Left kidney (tissue), 8 donors: ENCODE results near the gene PHC3. TPM values are rescaled to one million over a fixed set of nuclear protein-coding genes. Genes with fewer than 3 reads are reported as not detected.
"Not testable (repeated sequence)": the region's sequence is repeated elsewhere in the genome, so short reads cannot be mapped to it uniquely, and the experiment has no call there.

Experiments used
- DNase-seq: peaks from one replicate; pipeline ENCODE4 v3.0.0-alpha.2; 2013
- long read RNA-seq, 8 donors: transcript quantifications; one replicate each; lab custom pipeline, GENCODE V29; 2026
- polyA plus RNA-seq: library from polyadenylated mRNA; unstranded; fragments of 120-200 nt; gene quantifications from one replicate; pipeline ENCODE4 v1.2.1, GENCODE V29; 2013; ENCODE audit not compliant: insufficient read length

Gene PHC3, protein sequence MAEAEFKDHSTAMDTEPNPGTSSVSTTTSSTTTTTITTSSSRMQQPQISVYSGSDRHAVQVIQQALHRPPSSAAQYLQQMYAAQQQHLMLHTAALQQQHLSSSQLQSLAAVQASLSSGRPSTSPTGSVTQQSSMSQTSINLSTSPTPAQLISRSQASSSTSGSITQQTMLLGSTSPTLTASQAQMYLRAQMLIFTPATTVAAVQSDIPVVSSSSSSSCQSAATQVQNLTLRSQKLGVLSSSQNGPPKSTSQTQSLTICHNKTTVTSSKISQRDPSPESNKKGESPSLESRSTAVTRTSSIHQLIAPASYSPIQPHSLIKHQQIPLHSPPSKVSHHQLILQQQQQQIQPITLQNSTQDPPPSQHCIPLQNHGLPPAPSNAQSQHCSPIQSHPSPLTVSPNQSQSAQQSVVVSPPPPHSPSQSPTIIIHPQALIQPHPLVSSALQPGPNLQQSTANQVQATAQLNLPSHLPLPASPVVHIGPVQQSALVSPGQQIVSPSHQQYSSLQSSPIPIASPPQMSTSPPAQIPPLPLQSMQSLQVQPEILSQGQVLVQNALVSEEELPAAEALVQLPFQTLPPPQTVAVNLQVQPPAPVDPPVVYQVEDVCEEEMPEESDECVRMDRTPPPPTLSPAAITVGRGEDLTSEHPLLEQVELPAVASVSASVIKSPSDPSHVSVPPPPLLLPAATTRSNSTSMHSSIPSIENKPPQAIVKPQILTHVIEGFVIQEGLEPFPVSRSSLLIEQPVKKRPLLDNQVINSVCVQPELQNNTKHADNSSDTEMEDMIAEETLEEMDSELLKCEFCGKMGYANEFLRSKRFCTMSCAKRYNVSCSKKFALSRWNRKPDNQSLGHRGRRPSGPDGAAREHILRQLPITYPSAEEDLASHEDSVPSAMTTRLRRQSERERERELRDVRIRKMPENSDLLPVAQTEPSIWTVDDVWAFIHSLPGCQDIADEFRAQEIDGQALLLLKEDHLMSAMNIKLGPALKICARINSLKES
- polyA plus RNA-seq, result 35.6 TPM
- long read RNA-seq, donor 1, transcript PHC3-216 (2 exons, 420 nt), result major isoform, 5 of 6 reads
- long read RNA-seq, donor 1, partial matches to known transcripts, result 0 of 6 reads
- long read RNA-seq, donor 1, other reads (novel, unspliced or antisense), result 0 of 6 reads
- long read RNA-seq, donor 2, partial matches to known transcripts, result 6 of 9 reads
- long read RNA-seq, donor 2, other reads (novel, unspliced or antisense), result 0 of 9 reads
- long read RNA-seq, donor 3, partial matches to known transcripts, result 6 of 7 reads
- long read RNA-seq, donor 3, other reads (novel, unspliced or antisense), result 0 of 7 reads
- long read RNA-seq, donor 4, result 0 reads
- long read RNA-seq, donor 5, partial matches to known transcripts, result 6 of 9 reads
- long read RNA-seq, donor 5, other reads (novel, unspliced or antisense), result 0 of 9 reads
- long read RNA-seq, donor 6, partial matches to known transcripts, result 0 of 1 reads
- long read RNA-seq, donor 6, other reads (novel, unspliced or antisense), result 0 of 1 reads
- long read RNA-seq, donor 7, full-length matches to known transcripts, result 4 of 10 reads
- long read RNA-seq, donor 7, partial matches to known transcripts, result 6 of 10 reads
- long read RNA-seq, donor 7, other reads (novel, unspliced or antisense), result 0 of 10 reads
- long read RNA-seq, donor 8, full-length matches to known transcripts, result 3 of 3 reads
- long read RNA-seq, donor 8, partial matches to known transcripts, result 0 of 3 reads
- long read RNA-seq, donor 8, other reads (novel, unspliced or antisense), result 0 of 3 reads

DNA sequence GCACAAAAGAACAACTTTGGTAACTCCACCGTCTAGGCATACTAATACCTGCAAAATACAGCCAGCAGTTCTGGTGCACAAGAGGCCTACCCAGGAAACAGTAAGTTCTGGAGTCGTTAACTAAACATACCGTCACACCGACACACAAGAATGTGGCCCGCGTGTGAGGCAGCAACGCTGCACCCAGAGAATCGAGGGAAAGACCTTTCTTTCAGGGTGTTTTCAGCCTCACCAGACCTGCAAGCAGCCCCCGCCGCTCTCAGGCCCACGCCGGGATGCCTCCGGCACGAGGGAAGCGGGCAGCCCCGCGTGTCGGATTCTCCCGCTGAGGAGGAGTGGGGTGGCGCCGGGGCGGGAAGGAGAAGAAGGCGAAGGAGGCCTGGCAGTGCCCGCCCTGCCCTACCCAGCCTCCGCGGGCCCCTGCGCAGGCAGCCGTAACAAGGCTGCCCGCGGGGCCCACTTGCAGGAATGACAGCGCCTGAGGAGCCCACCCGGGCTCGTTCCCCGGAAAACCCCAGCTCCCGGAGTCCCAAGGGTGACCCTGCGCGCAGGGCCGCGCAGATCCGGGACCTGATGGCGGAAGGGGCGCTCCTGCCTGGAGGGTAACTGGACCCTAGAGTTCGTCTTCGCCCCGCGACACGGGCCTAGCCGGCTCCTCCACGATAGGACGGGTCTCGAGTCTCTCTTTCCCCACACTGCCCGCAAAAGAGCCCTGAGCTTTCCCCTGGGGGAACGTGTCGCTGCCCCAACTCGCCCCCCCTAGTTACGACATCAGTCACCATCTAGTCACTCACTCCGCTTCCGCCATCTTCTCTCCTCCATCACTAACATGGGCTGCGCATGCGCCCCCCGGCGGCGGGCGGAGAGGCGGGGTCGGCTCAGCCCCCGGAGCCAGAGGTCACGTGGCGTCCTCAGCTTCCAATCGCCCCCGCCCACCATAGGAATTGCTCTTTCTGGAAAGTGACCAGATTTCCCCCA lies at the start of gene PHC3:
Gene PHC3 (minus strand): TSS at position 826 of the 978 bp plus-strand sequence. CDS start 18 bp downstream, at position 808.
- peak; percentile 93 for DNase-seq

DNA sequence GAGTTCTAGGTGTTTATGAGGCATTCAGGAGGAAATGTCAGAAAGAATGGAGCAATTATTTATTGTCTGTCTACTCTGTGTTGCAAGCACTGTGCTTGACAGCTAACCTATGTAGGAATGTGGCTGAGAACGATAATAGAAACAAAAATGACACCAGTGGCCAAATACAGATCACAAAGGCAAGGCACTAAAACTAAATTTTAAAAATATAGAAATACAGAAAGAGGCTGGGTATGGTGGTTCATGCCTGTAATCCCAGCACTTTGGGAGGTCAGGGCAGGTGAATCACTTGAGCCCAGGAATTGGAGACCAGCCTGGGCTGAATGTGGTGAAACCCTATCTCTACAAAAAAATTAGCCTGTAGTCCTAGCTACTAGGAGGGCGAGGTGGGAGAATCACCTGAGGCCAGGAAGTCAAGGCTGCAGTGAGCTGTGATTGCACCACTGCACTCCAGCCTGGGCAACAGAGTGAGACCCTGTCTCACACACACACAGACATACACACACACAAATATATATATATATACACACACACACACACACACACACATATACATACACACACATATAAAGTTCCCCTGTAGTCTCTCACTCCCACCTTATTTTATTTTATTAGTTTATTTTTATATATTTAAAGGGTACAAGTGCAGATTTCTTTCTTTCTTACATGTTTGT lies 46.7 kb upstream of the PHC3 start:
- DNase-seq, result no peak

DNA sequence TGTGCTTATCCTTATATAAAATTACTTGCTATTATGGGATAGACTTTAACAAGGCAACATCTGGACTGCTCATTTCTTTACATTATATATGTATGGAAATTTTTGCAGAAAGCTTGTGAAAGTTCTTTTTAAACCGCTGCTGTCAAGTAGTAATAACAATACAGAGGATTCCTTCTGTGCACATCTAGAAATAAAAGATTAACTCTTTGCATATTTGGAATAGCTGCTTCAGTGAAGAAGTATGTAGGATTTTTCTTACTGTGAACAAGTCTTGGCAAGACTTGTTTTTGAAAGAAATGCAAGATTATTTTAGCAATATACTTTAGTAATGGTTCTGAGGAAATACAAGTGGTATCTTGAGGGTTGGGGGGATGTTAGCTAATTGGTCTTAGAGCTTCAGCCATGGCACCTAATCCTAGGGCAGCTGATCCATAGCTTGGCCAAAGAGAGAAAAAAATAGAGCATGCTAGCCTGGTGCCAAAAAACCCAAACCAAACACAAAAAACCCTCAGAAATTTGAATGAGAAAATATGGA lies 45.0 kb upstream of the PHC3 start:
- DNase-seq, result no peak

DNA sequence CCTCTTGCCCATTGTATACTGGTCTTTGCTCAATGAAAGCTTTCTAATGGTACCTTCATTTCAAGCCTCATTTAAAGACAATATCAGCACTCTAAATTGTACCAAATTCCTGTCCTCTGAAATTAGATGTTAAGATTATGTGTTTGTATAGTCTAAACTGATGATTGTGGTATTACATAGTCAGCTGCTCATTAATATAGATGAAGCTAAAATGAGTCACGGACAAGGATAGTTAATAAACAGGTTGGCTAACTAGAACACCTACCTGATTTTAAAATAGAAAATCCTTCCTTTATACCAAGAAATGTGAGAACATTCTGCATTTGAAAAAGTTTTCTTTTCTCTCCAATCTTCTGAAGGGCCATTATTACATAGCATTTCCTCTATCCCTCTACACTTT lies 43.6 kb upstream of the PHC3 start:
- DNase-seq, result no peak

DNA sequence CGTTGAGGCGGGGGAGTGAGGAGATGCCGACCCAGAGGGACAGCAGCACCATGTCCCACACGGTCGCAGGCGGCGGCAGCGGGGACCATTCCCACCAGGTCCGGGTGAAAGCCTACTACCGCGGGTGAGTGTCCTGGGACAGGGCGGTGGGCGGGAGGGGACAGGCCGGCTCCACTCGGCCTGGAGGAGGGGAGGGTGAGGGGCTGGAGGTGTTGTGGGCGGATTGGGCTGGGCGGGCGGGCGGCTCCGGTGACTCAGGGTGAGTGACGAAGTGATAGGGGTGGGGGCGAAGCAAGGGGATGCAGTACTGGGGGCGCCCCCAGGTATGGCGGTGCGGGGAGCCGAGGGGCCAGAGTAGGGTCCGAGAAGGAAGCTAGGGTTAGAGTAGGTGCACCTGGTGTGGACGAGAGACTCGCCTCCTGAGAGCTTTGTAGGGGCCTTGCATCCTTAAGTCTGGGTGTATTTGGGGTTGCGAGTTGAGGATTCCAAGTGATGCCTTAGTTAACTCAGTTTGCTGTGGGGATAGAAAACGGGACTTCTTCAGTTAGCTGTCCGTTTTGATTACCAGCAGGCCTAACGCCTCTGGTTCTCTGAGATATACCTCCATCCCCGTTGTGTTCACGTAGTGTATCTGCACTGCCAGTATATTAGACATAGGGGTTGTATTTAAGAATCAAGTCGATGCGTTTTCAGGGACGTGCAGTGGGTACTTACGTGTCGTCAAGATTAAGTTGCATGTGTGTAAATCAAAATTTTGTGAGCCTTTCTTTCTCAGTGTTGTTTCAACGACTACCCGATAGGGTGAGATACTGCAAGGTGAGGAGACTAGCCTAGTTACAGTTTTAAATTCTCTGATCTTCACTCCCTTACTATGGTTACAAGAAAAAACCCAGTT lies 41.4 kb upstream of the PHC3 start:
- peak; percentile 39 for DNase-seq

DNA sequence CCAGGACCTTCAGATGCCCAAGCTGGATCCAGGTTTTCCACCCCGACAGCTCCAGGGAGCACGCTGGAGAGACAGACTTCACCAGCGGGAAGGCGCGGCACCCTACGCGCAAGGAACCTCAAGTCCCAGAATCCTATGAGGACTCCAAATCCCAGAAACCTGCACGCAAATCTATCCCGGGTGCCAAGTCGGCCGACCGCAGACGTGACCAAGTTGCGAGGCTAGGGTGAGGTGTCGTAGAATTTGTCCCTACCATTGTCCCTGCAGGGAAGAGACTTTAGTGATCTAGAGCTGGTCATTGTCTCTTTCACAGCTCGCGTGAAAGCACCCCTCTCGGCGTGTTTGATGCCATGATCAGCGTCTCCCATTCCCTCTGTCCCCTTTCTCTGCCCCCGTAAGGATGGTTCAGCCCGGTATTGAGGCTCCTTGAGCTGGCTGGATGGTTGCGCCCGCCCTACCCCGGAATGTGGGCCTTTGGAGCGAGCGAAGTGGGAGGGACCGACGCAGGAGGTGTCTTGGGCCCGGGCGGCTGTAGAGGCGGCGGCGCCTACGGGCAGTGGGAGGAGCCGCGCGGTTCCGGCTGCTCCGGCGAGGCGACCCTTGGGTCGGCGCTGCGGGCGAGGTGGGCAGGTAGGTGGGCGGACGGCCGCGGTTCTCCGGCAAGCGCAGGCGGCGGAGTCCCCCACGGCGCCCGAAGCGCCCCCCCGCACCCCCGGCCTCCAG lies 40.6 kb upstream of the PHC3 start, which contains the start of gene PRKCI:
Gene PRKCI (plus strand): TSS at position 501 of the 723 bp plus-strand sequence. CDS start 246 bp downstream, outside the sequence.
- peak; percentile 98 for DNase-seq

DNA sequence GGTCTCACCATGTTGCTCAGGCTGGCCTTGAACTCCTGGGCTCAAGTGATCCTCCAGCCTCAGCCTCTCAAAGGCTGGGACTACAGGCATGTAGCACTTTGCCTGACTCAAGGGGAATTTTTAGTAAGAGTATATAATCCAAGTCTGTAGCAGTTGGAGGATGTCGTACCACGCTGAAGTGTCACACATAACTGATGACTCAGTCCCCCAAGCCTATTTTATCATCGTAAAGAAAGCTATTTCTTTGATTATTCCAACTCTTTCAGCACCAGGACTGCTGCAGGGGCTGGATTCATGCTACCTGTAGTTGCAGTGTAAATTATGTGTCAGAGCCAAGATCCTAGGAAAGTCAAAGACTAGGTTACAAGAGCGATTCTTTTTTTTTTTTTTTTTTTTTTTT lies 39.3 kb upstream of the PHC3 start:
- DNase-seq, result no peak

DNA sequence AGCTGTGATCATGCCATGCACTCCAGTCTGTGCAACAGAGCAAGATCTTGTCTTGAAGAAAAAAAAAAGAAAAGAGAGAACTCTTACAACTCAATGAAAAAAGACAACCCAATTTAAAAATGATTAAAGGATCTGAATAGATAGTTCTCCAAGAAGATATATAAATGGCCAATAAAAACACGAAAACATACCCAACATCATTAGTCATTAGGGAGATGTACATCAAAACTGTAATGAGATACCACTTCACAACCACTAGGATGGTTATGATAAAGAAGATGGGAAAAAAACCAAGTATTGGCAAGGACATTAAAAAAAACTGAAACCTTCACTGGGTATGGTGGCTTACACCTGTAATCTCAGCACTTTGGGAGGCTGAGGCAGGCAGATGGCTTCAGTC lies 38.3 kb upstream of the PHC3 start:
- DNase-seq, result no peak

DNA sequence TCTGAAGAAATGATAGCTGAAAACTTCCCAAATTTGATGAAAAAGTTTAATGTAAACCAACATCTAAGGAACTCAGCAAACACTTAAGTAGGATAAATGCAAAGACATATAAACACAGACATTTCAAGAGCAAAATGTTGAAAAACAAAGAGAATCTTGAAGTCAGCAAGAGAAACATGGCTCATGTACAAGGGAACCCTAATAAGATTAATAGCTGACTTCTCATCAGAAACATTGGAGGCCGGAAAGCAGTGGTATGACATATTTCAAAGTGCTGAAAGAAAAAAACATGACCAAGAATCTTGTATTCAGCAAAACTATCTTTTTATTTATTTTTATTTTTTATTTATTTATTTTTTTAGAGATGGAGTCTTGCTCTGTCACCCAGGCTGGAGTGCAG lies 30.1 kb upstream of the PHC3 start:
- no peak for DNase-seq

DNA sequence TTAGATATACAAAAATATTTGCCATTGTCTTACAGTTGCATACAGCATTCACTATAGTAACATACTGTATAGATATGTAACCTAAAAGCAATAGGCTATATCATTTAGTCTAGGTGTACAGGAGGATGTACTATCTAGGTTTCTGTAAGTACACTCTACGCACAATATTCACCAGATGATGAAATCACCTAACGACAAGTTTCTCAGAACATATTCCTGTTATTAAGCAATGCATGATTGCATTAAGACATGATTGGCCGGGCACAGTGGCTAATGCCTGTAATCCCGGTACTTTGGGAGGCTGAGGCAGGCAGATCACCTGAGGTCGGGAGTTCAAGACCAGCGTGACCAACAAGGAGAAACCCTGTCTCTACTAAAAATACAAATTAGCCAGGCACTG lies 26.2 kb upstream of the PHC3 start:
- no peak for DNase-seq

DNA sequence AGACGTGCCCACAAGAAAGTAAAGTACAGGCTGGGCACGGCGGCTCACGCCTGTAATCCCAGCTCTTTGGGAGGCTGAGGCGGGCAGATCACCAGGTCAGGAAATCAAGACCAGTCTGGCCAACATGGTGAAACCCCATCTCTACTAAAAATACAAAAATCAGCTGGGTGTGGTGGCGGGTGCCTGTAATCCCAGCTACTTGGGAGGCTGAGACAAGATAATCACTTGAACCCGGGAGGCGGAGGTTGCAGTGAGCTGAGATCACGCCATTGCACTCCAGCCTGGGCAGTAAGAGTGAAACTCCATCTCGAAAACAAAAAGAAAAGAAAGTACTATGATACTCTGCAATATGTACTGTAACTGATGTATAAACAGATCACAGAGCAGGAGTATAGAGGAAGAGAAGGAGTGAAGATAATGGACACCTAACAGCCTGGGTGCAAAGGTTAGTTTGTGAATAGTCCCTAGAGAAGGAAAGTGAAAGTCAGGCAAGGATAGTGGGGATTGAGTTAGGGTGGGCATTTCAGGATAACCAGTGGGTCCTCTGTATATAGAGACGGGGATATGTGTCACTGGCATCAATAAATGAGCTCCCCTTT lies 24.7 kb upstream of the PHC3 start:
- DNase-seq, result not testable (repeated sequence)

DNA sequence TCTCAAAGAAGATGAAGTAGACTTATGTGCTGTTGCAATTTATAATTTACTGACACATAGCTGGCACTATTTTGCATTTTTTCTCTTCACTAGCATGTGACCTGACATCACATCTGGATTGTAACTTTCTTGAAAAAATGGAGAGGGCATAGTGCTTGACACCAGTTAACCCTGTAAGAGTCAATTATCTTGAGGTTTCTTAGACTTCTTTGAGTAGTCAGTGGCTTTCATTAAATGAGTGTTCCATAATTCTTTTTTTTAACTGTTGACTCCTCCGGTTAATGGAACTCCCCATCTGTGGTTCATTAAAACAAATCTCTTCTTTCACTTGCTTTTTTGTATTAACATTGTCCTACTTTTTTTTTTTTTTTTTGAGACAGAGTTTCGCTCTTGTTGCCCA lies 23.8 kb upstream of the PHC3 start:
- DNase-seq, result no peak

DNA sequence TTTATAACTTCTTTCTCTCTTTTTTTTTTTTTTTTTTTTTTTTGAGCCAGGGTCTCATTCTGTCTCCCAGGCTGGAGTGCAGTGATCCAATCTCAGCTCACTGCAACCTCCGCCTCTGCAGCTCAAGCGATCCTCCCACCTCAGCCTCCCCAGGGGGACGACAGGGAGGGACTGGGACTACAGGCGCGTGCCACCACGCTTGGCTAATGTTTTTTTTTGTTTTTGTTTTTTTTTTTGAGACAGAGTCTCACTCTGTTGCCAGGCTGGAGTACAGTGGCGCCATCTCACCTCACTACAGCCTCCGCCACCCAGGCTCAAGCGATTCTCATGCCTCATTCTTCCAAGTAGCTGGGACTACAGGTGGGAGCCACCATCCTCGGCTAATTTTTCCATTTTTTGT lies 23.0 kb upstream of the PHC3 start:
- no peak for DNase-seq

DNA sequence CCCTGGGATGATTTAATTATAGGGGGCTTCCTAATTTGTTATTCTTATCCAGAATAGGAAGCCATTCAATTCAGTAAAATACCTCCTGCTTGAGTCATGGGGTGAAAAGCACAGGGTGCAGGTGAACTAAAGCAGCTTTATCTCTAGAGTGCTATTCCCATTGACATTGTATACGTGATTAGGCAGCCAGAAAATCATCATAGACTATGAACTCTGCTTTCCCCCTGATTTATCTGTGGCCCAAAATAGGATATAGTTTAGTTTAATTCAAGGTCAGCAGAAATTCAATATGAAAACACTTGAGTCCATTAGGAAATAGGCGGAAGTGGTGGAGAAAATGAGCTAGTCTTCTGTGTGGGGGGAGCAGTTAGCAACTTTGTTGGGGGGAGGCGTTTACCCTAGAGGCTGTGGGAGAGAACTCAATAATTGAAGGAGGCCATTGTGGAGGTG lies 22.5 kb upstream of the PHC3 start:
- DNase-seq, result no peak

DNA sequence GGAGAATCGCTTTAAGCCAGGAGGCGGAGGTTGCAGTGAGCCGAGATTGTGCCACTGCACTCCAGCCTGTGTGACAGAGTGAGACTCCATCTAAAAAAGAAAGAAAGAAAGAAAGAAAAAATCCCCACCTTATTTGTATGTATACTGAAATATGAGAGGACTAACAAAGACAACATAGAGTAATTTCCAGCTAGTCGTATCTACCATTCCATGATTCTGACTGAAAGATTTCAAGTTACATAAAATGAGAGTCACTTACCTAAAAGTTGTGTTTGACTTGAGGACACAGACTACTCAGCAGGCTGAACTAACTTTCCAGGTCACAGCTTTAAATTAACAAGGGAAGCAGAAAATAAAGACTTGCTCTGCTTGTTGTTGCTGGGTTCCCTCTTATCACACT lies 21.9 kb upstream of the PHC3 start:
- no peak for DNase-seq

DNA sequence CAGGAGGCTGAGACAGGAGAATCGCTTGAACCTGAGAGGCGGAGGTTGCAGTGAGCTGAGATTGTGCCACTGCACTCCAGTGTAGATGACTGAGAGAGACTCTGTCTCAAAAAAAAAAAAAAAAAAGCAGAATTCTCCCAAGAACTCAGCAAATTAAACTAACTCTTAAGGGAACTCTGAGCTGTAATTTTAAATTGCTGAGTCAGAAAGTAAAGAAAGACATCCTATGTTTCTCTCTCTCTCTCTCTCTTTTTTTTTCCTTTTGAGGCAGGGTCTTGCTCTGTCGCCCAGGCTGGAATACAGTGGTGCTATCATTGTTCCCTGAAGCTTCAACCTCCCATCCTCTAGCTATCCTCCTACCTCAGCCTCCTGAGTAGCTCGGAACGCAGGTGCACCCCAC lies 20.0 kb upstream of the PHC3 start:
- no peak for DNase-seq

DNA sequence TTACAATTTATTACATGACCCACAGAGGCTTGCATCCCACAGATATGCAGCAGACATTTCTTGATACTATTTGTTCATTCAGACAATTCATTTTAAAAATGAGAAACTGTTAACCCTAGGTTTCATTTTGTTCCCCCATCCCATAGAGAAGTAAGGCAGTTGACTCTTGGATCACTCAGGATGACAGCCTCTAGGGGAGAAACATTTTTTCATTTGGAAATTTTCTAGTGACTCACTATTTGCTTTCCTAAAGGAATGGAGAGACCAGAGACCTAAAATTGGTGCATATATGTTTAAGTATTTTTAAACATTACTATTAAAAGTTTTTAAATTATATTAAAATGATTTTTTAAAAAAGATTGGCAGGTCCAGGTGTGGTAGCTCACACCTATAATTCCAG lies 19.5 kb upstream of the PHC3 start:
- no peak for DNase-seq
